PC-9 (cell line): Measurements from ENCODE around the gene MSH5.

Experiments used
- EZH2 ChIP-seq: fragments of 200-600 bp; sonication (generic); IDR thresholded peaks from 2 replicates; pipeline ENCODE4 v1.8.0; 2017; ENCODE audit warnings: antibody characterized with exemption, low read depth
- TF ChIP-seq, protein P1 (sequence below): fragments of 200-600 bp; sonication (generic); conservative IDR thresholded peaks from 2 replicates; pipeline ENCODE4 v1.6.1; 2017; ENCODE audit warnings: mixed run types, antibody characterized with exemption, mild to moderate bottlenecking, moderate library complexity

DNA sequence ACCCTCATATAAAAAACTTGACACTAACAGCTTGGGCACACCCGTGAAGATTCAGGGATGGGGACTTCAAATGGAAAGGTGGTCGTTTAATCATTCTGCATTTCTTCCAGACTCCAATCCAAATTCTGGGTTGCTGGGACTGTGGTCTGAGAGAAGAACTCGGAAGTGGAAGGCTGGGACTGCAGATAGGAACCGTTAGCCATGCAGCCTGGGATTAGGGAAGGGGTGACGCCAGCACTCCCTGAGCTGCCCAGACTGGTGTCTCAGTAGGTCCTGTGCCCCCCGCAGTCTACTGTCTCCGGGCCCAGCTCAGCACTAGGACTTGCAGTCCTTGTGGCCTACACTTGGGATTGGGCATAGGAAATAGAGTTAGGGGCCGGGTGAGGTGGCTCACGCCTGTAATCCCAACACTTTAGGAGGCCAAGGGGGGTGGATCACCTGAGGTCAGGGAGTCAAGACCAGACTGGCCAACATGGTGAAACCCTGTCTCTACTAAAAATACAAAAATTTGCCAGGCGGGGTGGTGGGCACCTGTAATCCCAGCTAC, 3.0 kb upstream of the MSH5 start:
- no peak for TF ChIP-seq EZH2
- TF ChIP-seq, protein P1, sequence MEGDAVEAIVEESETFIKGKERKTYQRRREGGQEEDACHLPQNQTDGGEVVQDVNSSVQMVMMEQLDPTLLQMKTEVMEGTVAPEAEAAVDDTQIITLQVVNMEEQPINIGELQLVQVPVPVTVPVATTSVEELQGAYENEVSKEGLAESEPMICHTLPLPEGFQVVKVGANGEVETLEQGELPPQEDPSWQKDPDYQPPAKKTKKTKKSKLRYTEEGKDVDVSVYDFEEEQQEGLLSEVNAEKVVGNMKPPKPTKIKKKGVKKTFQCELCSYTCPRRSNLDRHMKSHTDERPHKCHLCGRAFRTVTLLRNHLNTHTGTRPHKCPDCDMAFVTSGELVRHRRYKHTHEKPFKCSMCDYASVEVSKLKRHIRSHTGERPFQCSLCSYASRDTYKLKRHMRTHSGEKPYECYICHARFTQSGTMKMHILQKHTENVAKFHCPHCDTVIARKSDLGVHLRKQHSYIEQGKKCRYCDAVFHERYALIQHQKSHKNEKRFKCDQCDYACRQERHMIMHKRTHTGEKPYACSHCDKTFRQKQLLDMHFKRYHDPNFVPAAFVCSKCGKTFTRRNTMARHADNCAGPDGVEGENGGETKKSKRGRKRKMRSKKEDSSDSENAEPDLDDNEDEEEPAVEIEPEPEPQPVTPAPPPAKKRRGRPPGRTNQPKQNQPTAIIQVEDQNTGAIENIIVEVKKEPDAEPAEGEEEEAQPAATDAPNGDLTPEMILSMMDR, result no peak
